DND-41 (cell line): ENCODE measurements around the gene CDK19.

ENCODE experiments used
- ATAC-seq: fragments of 200-7000 bp; cut with Tn5 transposase; 3 replicates; pipeline ENCODE4 v1.9.1; 2021; ENCODE audit warnings: low read depth; ENCODE audit not compliant: insufficient read depth
- DNase-seq: peaks from one replicate; pipeline ENCODE4 v3.0.0-alpha.2; 2020
- H2AFZ ChIP-seq: 2 replicates; pipeline ENCODE4 v1.6.0; 2012; ENCODE audit warnings: low read depth, low read length
- H3K27ac ChIP-seq: 2 replicates; pipeline ENCODE4 v1.5.1; 2012; ENCODE audit warnings: low read length, inconsistent platforms
- H3K27me3 ChIP-seq: fragments of 200-600 bp; sonication (generic); 2 replicates; pipeline ENCODE4 v1.6.0; 2012; ENCODE audit warnings: low read length, mild to moderate bottlenecking, inconsistent platforms; ENCODE audit not compliant: insufficient read depth, poor library complexity
- H3K36me3 ChIP-seq: 2 replicates; pipeline ENCODE4 v1.5.1; 2012; ENCODE audit warnings: low read length, inconsistent platforms; ENCODE audit not compliant: insufficient read depth
- H3K4me1 ChIP-seq: 2 replicates; pipeline ENCODE4 v1.5.1; 2012; ENCODE audit warnings: mild to moderate bottlenecking, low read length; ENCODE audit not compliant: insufficient read depth
- H3K4me2 ChIP-seq: 2 replicates; pipeline ENCODE4 v1.6.0; 2012; ENCODE audit warnings: mild to moderate bottlenecking, moderate library complexity, low read length, inconsistent platforms; ENCODE audit not compliant: insufficient read depth
- H3K4me3 ChIP-seq, 2 experiments: fragments of 200-600 bp in 1 of 2; shearing (Covaris generic) in 1 of 2; 2 replicates each; pipeline ENCODE4 v1.5.1; 2012 to 2016; ENCODE audit warnings: inconsistent platforms in 2 of 2, low read length in 2 of 2, mild to moderate bottlenecking in 2 of 2, low read depth in 1 of 2, moderate library complexity in 1 of 2
- H3K79me2 ChIP-seq: 2 replicates; pipeline ENCODE4 v1.6.0; 2012; ENCODE audit warnings: low read length, inconsistent platforms; ENCODE audit not compliant: insufficient read depth
- H3K9ac ChIP-seq: 2 replicates; pipeline ENCODE4 v1.6.0; 2012; ENCODE audit warnings: low read depth, mild to moderate bottlenecking, inconsistent platforms, low read length, moderate library complexity
- H3K9me3 ChIP-seq: 2 replicates; pipeline ENCODE4 v1.5.1; 2012; ENCODE audit warnings: low read length, moderate library complexity, mild to moderate bottlenecking, inconsistent platforms; ENCODE audit not compliant: insufficient read depth, severe bottlenecking
- H4K20me1 ChIP-seq: 2 replicates; pipeline ENCODE4 v1.6.0; 2012; ENCODE audit warnings: low read length; ENCODE audit not compliant: insufficient read depth
- CTCF ChIP-seq: IDR thresholded peaks from 2 replicates; pipeline ENCODE4 v1.5.1; 2012; ENCODE audit warnings: borderline replicate concordance, low read length, moderate library complexity, mild to moderate bottlenecking; ENCODE audit not compliant: poor library complexity, severe bottlenecking; ENCODE audit errors: extremely low read depth
- EZH2 ChIP-seq: IDR thresholded peaks from 3 replicates; pipeline ENCODE4 v1.6.1; 2012; ENCODE audit warnings: borderline replicate concordance, low read depth, mild to moderate bottlenecking, moderate library complexity, low read length, inconsistent platforms; ENCODE audit not compliant: severe bottlenecking

Gene CDK19

GRCh38 chr6:110574817-110575216 lies 240.5 kb downstream of the CDK19 start:
- no peaks in the 10 kb centered on the region for H3K27me3 ChIP-seq
- H3K79me2 ChIP-seq, result no peaks in the 10 kb centered on the region
- TF ChIP-seq EZH2 (no peak), CTCF (no peak)
- H3K4me3 ChIP-seq, result no peak overlapping the region
- no peaks in the 10 kb centered on the region for H3K4me1 ChIP-seq
- no peak overlapping the region for H2AFZ ChIP-seq
- no peak overlapping the region for H3K9ac ChIP-seq
- no peak for ATAC-seq
- no peaks in the 10 kb centered on the region for H4K20me1 ChIP-seq
- H3K4me2 ChIP-seq, result no peak overlapping the region
- H3K27ac ChIP-seq, result no peak overlapping the region
- no peak for DNase-seq
- H3K36me3 ChIP-seq, result no peaks in the 10 kb centered on the region
- H3K9me3 ChIP-seq, result no peaks in the 10 kb centered on the region

- no peak for TF ChIP-seq CTCF
- TF ChIP-seq EZH2, result no peak
- no peak for DNase-seq
- H3K9me3 ChIP-seq, result no peaks in the 10 kb centered on the region
Observed at GRCh38 chr6:110573537-110573936, 241.7 kb downstream of the CDK19 start.

GRCh38 chr6:110573136-110573535 lies 242.1 kb downstream of the CDK19 start:
- TF ChIP-seq EZH2 (no peak), CTCF (no peak)
- Histone ChIP-seq H2AFZ (no peak overlapping the region), H3K4me3 (no peak overlapping the region), H3K79me2 (no peaks in the 10 kb centered on the region), H3K9me3 (no peaks in the 10 kb centered on the region), H3K27me3 (no peaks in the 10 kb centered on the region), H3K36me3 (no peaks in the 10 kb centered on the region), H3K27ac (no peak overlapping the region), H4K20me1 (no peaks in the 10 kb centered on the region), H3K4me1 (peaks cover 3% of the 10 kb centered on the region; the same call in 1 of the 2 replicates), H3K4me2 (no peak overlapping the region), H3K9ac (no peak overlapping the region)
- DNase-seq (no peak), ATAC-seq (no peak)

More at GRCh38 chr6:110573537-110573936, 241.7 kb downstream of the CDK19 start:
- Histone ChIP-seq H3K79me2 (no peaks in the 10 kb centered on the region), H3K36me3 (no peaks in the 10 kb centered on the region), H3K27ac (no peak overlapping the region), H3K27me3 (no peaks in the 10 kb centered on the region), H3K9ac (no peak overlapping the region), H3K4me2 (no peak overlapping the region), H3K4me3 (no peak overlapping the region), H2AFZ (no peak overlapping the region), H3K4me1 (no peaks in the 10 kb centered on the region), H4K20me1 (no peaks in the 10 kb centered on the region)
- ATAC-seq, result no peak
